Esophagus (tissue), 2 donors: ENCODE measurements around the gene ZNF260. TPM values are rescaled to one million over a fixed set of nuclear protein-coding genes. Genes with fewer than 3 reads are reported as not detected.

ENCODE experiments used
- H3K27ac ChIP-seq, 2 donors: one replicate each; pipeline ENCODE4 v1.5.1; 2013; ENCODE audit warnings: low read depth in 2 of 2, mild to moderate bottlenecking in 2 of 2, inconsistent platforms in 1 of 2, low read length in 1 of 2, moderate library complexity in 1 of 2
- H3K27me3 ChIP-seq, 2 donors: one replicate each; pipeline ENCODE4 v1.6.1; 2013; ENCODE audit warnings: low read length in 2 of 2, control low read depth in 1 of 2, mild to moderate bottlenecking in 1 of 2; ENCODE audit not compliant: insufficient read depth in 2 of 2, control insufficient read depth in 1 of 2
- H3K36me3 ChIP-seq, 2 donors: one replicate each; pipeline ENCODE4 v1.6.1; 2013; ENCODE audit warnings: low read length in 1 of 2; ENCODE audit not compliant: control insufficient read depth in 2 of 2, insufficient read depth in 2 of 2
- H3K4me1 ChIP-seq, 2 donors: one replicate each; pipeline ENCODE4 v1.6.1; 2013; ENCODE audit warnings: low read length in 1 of 2; ENCODE audit not compliant: control insufficient read depth in 2 of 2, insufficient read depth in 2 of 2
- H3K4me3 ChIP-seq, 2 donors: one replicate each; pipeline ENCODE4 v1.5.1; 2013; ENCODE audit warnings: low read length in 2 of 2, mild to moderate bottlenecking in 2 of 2, low read depth in 1 of 2, moderate library complexity in 1 of 2
- H3K9me3 ChIP-seq, 2 donors: one replicate each; pipeline ENCODE4 v1.6.1; 2013; ENCODE audit warnings: mild to moderate bottlenecking in 2 of 2, low read depth in 1 of 2, low read length in 1 of 2, moderate library complexity in 1 of 2; ENCODE audit not compliant: control insufficient read depth in 2 of 2, insufficient read depth in 1 of 2
- WGBS, 2 donors: extraction: QIAGEN DNeasy Blood & Tissue Kit; methylation state at CpG; one replicate each; pipeline ENCODE4 v1.1.7; 2013; 5-methylcytosine and 5-hydroxymethylcytosine counted together
- polyA plus RNA-seq, 2 donors: library from polyadenylated mRNA; stranded (reverse); fragments of 200-250 nt; gene quantifications; one replicate each; pipeline ENCODE4 v1.2.3, GENCODE V29; 2013
- donor health status: healthy with polysubstance abuse.
- donor health status: Bipolar disorder and iron deficiency.

ZNF260 gene
- polyA plus RNA-seq, 2 donors: 2.7 to 2.8 TPM

DNA sequence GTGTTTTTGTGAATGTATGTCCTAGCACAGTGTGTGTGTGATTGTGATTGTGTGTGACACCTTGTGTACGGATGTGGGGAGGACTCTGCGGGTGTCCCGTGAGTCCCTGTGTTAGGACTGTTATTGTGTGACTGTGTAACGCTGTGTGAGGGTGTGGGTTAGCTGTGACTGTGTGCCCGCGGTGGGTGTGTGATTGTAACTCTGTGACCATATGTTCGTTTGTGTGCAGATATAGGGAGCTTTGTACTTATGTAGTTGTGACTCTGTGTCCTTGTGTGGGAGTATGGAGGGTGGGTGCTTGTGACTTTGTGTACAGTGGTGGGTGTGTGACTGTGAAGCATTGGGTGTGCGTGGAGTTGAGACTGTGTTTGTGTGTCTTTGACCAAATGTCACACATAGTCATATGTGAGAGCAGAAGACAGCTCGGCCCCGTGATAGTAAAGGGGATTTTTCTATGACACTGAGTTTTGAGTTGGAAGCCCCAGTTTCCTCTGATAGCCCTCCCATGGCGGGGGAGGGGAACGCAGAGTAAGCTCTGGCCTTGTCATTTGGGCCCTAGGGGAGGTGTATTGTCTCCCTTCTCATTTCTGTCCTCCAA, 949 bp upstream of the ZNF260 start:
- no peaks in the 10 kb centered on the region for H3K27me3 ChIP-seq
- WGBS, 2 donors: 6 to 11% methylated on average over 12 of the region's 12 CpGs
- H3K27ac ChIP-seq: peak overlapping the region; percentile 98 to 99
- H3K9me3 ChIP-seq: peaks cover 3 to 8% of the 10 kb centered on the region in 2 donors
- peaks cover 2 to 5% of the 10 kb centered on the region in 2 donors for H3K4me1 ChIP-seq
- peak overlapping the region; percentile 78 to 94 for H3K4me3 ChIP-seq
- no peaks in the 10 kb centered on the region for H3K36me3 ChIP-seq

DNA sequence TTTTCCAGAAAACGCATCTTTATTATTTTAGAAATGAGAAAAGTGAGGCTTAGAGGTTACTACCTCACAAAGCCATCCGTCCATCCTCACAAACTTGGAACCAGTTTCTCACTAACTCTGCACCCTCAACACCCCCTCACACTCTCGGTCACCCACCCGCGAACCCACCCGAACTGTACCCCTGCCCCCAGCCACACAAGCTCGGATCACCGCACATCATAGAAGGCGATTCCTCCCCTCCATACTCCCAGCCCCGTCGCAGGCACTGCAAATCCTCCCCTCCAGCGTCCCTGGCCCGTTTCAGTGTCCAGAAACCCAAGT, 238 bp downstream of the ZNF260 start:
- 1% methylated on average over 13 of the region's 13 CpGs for WGBS, 2 donors
- Histone ChIP-seq H3K27me3 (no peaks in the 10 kb centered on the region), H3K9me3 (peaks cover 0 to 5% of the 10 kb centered on the region in 2 donors), H3K27ac (peak overlapping the region; percentile 98 to 99), H3K4me1 (peaks cover 2 to 5% of the 10 kb centered on the region in 2 donors), H3K4me3 (peak overlapping the region; percentile 78 to 94), H3K36me3 (peaks cover 0 to 3% of the 10 kb centered on the region in 2 donors)

DNA sequence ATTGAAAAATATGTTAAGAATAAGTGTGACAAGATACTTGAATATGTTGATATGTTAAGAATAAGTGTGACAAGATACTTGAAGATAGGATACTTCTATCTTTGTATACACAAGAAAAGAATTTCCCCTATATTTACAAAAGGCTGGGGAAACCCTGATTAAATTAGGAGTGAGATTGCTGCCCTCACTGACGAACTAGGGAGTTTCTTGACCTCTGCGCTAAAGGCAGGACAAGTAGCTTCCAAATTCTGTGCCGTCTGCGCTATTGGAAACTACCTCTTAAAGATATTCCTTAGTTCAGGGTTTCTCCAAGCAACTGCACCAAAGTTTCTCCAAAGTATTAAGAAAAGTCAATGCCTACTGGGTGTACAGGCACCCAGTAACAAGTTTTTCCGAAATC, 730 bp downstream of the ZNF260 start:
- H3K27ac ChIP-seq: no peak overlapping the region
- H3K27me3 ChIP-seq: no peaks in the 10 kb centered on the region
- H3K36me3 ChIP-seq: peaks cover 0 to 3% of the 10 kb centered on the region in 2 donors
- WGBS, 2 donors: 8 to 10% methylated on average over 5 of the region's 5 CpGs
- peaks cover 0 to 4% of the 10 kb centered on the region in 2 donors for H3K9me3 ChIP-seq
- peaks cover 2 to 5% of the 10 kb centered on the region in 2 donors for H3K4me1 ChIP-seq
- peak overlapping the region in 1 of 2 donors; percentile 94 for H3K4me3 ChIP-seq

DNA sequence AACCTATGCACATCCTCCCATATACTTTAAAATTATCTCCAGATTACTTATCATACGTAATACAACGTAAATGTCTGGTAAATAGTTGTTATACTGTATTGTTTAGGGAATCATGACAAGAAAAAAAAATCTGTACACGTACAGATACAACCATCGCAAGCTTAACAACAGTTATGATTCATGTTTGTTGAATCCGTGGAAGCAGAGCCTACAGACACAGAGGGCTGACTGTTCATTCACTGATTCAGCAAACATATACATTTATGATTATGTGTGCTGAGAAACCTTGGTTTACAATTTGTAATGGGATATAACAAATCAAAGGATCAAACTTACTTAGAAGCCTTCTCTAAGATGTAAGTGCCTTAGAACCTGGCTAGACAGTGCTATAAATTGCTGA, 1.5 kb downstream of the ZNF260 start:
- Histone ChIP-seq H3K9me3 (peaks cover 0 to 2% of the 10 kb centered on the region in 2 donors), H3K4me3 (no peak overlapping the region), H3K4me1 (peaks cover 2 to 5% of the 10 kb centered on the region in 2 donors), H3K36me3 (peaks cover 0 to 3% of the 10 kb centered on the region in 2 donors), H3K27ac (no peak overlapping the region), H3K27me3 (no peaks in the 10 kb centered on the region)
- WGBS, 2 donors: 73 to 82% methylated on average over 5 of the region's 5 CpGs

DNA sequence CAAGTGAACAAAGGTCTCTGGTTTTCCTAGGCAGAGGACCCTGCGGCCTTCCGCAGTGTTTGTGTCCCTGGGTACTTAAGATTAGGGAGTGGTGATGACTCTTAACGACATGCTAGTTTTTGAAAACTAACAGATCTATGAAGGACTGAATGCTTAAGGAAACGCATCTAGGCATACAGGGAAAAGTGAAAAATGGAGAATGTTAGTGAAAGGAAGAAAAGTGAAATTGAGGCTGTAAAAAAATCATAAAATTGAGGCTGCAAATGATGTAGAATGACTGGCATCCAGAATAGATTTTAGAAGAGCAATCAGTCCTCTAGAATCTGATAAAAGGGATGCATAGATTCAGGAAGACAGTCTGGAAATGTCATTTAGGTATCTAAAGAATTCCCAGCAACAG, 3.5 kb downstream of the ZNF260 start:
- Histone ChIP-seq H3K4me1 (peaks cover 2 to 5% of the 10 kb centered on the region in 2 donors), H3K4me3 (no peak overlapping the region), H3K27ac (no peak overlapping the region), H3K36me3 (peaks cover 2 to 3% of the 10 kb centered on the region in 2 donors), H3K9me3 (peaks cover 0 to 6% of the 10 kb centered on the region in 2 donors), H3K27me3 (no peaks in the 10 kb centered on the region)
- WGBS, 2 donors: 97 to 98% methylated on average over 4 of the region's 4 CpGs

DNA sequence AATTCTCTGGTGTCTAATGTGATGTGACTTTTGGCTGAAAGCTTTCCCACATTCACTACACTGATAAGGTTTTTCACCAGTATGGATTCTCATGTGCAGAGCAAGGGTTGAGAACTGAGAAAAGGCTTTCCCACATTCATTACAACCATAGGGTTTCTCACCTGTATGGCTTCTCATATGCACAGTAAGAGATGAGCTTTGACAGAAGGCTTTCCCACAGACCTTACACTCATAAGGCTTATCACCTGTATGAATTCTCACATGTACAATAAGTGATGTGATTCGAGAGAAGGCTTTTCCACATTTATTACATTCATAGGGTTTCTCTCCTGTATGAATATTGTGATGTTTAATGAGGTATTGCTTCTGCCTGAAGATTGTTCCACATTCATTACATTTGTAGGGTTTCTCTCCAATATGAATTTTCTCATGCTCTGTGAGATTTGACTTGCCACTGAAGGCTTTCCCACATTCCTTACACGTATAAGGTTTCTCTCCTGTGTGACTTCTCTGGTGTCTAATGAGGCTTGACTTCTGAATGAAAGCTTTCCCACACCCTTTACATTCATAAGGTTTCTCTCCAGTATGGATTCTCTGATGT, 14.0 kb downstream of the ZNF260 start:
- WGBS, 2 donors: 94 to 98% methylated on average over 2 of the region's 2 CpGs
- peaks cover 3 to 19% of the 10 kb centered on the region in 2 donors for H3K9me3 ChIP-seq

DNA sequence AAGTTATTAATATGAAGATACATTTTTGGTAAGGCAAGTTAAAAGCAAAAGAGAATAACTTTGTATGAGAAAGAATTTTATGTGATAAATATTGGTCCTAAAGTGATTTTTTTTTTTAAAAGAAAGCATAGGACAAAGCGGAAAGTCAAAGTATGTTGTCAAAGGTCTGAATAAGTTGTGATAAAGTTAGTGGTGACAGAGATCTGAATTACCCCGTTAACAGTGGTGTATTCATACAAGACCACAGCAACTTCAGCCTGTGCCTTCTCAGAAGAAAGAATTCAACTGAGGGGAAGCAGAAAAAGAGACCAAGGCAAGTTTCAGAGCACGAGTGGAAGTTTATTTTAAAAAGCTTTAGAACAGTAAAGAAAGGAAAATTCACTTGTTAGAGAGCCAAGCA, 19.7 kb downstream of the ZNF260 start:
- H3K27ac ChIP-seq: no peak overlapping the region
- no peak overlapping the region for H3K4me3 ChIP-seq
- H3K27me3 ChIP-seq: no peaks in the 10 kb centered on the region
- H3K4me1 ChIP-seq: no peaks in the 10 kb centered on the region
- no peaks in the 10 kb centered on the region for H3K36me3 ChIP-seq
- peaks cover 6 to 12% of the 10 kb centered on the region in 2 donors for H3K9me3 ChIP-seq
- WGBS, 2 donors: 80 to 90% methylated on average over 3 of the region's 3 CpGs

More for the DNA sequence above, 14.0 kb downstream of the ZNF260 start:
- H3K36me3 ChIP-seq: peaks cover 9 to 10% of the 10 kb centered on the region in 2 donors
- H3K27ac ChIP-seq: no peak overlapping the region
- no peaks in the 10 kb centered on the region for H3K4me1 ChIP-seq
- H3K27me3 ChIP-seq: no peaks in the 10 kb centered on the region
- no peak overlapping the region for H3K4me3 ChIP-seq

DNA sequence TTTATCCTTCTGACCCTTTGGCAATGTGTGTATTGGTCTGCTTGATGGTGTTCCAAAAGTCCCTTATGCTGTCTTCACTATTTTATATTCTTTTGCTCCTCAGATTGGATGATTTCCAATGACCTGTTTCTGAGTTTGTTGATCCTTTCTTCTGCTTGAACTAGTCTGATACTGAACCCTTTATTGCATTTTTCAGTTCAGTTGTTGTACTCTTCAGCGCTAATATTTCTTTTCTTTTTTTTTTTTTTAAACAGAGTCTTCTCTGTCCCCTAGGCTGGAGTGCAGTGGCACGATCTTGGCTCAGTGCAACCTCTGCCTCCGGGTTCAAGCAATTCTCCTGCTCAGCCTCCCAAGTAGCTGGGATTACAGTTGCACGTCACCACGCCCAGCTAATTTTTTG, 26.1 kb downstream of the ZNF260 start:
- Histone ChIP-seq H3K4me3 (no peak overlapping the region), H3K4me1 (no peaks in the 10 kb centered on the region), H3K27ac (no peak overlapping the region), H3K36me3 (no peaks in the 10 kb centered on the region), H3K9me3 (peaks cover 14 to 28% of the 10 kb centered on the region in 2 donors), H3K27me3 (no peaks in the 10 kb centered on the region)
- 87 to 92% methylated on average over 5 of the region's 5 CpGs for WGBS, 2 donors

DNA sequence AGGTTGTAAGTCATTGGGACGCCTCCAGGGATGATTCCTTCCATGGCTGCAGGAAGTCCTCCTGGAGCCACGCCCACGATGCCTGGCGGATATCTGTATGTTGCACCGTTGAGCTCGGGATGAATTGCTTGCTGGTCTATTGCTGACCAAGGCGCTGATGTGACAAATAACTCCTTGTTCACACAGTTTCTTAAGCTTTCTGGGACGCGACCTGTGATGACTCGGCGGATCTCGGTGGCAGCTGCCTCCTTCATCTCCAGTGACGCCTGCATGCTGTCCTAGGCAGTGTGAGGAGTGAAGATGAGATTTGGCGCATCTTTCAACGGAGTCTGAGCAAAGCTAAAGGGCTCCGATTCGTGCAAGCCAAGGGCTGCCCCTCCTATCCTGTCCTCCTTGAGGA, 31.1 kb downstream of the ZNF260 start:
- H3K27me3 ChIP-seq: no peaks in the 10 kb centered on the region
- no peak overlapping the region for H3K4me3 ChIP-seq
- no peaks in the 10 kb centered on the region for H3K4me1 ChIP-seq
- no peaks in the 10 kb centered on the region for H3K36me3 ChIP-seq
- H3K9me3 ChIP-seq: peaks cover 7 to 15% of the 10 kb centered on the region in 2 donors
- WGBS, 2 donors: 87 to 90% methylated on average over 17 of the region's 17 CpGs
- no peak overlapping the region for H3K27ac ChIP-seq
